ENCODE results near the gene AHCYL2.

Gene AHCYL2

DNA sequence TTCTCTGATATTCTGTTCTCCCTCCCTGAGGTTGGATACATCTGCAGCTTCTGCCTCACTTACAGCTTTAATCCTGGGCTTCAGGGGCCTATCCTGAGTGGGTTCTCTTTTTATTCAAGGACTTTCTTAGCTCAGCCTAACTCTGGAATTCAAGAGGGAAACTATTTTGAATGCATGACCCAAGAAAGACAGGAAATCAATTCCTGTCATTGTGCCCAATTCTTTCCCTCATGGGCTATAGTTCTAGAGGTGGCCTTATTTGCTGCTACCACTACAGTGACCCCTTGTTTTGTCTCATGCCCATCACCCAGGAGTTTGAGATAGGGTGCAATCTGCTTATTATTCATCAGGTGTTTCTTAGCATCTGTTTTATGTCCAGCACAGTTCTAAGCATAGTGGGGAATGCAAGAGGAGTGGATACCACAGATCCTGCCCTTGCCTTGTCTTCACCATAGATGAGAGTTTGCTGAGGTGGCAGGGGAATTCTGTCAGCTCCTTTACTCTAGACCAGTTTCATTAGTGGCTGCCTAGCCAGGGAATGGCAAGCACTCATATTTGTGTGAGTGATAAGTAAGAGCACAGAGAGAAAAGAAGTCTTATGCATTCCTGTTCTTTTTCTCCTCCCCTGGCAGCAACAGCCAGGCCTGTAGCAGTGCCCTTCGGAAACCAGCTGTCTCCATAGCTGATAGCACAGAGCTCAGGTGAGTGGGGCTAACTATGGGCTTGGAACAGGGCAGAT is 228.8 kb downstream of the AHCYL2 start:
- in situ Hi-C loops (cut with HindIII; ENCODE audit: low sequenced_read_pairs) = no loop called here
- TF ChIP-seq, protein P1, sequence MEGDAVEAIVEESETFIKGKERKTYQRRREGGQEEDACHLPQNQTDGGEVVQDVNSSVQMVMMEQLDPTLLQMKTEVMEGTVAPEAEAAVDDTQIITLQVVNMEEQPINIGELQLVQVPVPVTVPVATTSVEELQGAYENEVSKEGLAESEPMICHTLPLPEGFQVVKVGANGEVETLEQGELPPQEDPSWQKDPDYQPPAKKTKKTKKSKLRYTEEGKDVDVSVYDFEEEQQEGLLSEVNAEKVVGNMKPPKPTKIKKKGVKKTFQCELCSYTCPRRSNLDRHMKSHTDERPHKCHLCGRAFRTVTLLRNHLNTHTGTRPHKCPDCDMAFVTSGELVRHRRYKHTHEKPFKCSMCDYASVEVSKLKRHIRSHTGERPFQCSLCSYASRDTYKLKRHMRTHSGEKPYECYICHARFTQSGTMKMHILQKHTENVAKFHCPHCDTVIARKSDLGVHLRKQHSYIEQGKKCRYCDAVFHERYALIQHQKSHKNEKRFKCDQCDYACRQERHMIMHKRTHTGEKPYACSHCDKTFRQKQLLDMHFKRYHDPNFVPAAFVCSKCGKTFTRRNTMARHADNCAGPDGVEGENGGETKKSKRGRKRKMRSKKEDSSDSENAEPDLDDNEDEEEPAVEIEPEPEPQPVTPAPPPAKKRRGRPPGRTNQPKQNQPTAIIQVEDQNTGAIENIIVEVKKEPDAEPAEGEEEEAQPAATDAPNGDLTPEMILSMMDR (IDR thresholded peaks at IDR 0.05; ENCODE audit: low read depth, low read length) = no peak
- DNase-seq (ENCODE audit: low read depth, low spot score) = no peak
- H3K4me3 ChIP-seq (ENCODE audit: low read depth, low read length) = no peak overlapping the region

DNA sequence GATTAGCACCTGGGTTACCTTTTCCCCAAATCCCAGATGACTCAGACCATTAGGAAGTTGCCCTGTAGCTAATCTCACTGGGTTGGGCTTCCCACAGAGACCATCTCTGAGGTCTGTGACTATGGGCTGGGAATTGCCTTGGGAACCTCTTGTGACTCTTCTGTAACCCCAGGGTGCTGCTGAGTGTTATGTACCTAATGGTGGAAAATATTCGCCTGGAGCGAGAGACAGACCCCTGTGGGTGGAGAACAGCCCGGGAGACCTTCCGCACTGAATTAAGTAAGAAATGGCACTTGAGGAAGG is 229.4 kb downstream of the AHCYL2 start:
- no peak overlapping the region for H3K4me3 ChIP-seq (ENCODE audit: low read depth, low read length)
- in situ Hi-C loops (cut with HindIII; ENCODE audit: low sequenced_read_pairs) = no loop called here
- TF ChIP-seq, protein P1 (IDR thresholded peaks at IDR 0.05; ENCODE audit: low read depth, low read length) = no peak
- DNase-seq (ENCODE audit: low read depth, low spot score) = no peak

DNA sequence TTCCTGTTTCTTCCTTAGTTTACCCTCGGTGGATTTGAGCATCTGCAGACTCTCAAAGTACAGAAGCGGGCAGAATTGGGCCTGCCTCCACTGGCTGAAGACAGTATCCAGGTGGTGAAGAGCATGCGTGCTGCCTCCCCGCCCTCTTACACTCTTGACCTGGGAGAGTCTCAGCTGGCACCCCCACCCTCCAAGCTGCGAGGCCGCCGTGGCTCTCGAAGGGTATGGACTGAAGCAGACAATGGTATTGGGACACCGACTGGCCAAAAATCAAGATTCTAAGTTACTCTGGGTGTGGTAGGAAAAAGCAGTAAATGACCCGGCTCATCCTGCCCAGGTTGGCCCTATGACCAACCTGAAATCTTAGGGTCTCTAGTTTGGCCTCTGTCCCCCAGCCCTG is 231.6 kb downstream of the AHCYL2 start:
- TF ChIP-seq, protein P1 (IDR thresholded peaks at IDR 0.05; ENCODE audit: low read depth, low read length) = no peak
- in situ Hi-C loops (cut with HindIII; ENCODE audit: low sequenced_read_pairs) = no loop called here
- DNase-seq (ENCODE audit: low read depth, low spot score) = no peak

DNA sequence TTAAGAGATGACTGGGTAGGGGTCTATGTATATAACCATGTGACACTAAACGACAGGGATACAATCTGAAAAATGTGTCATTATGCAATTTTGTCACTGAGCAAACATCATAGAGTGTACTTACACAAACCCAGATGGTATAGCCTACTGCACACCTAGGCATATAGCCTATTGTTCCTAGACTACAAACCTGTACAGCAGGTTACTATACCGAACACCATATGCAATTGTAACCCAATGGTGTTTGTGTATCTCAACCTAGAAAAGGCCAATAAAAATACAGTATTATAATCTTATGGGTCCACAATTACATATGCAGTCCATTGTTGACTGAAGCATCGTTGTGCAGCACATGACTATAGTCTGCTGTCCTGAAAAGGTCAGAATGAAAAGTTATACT is 232.3 kb downstream of the AHCYL2 start:
- H3K4me3 ChIP-seq (ENCODE audit: low read depth, low read length) = no peak overlapping the region
- TF ChIP-seq, protein P1 (IDR thresholded peaks at IDR 0.05; ENCODE audit: low read depth, low read length) = no peak
- no peak for DNase-seq (ENCODE audit: low read depth, low spot score)
- in situ Hi-C loops (cut with HindIII; ENCODE audit: low sequenced_read_pairs) = no loop called here

More for the DNA sequence above, 231.6 kb downstream of the AHCYL2 start:
- H3K4me3 ChIP-seq (ENCODE audit: low read depth, low read length) = no peak overlapping the region

DNA sequence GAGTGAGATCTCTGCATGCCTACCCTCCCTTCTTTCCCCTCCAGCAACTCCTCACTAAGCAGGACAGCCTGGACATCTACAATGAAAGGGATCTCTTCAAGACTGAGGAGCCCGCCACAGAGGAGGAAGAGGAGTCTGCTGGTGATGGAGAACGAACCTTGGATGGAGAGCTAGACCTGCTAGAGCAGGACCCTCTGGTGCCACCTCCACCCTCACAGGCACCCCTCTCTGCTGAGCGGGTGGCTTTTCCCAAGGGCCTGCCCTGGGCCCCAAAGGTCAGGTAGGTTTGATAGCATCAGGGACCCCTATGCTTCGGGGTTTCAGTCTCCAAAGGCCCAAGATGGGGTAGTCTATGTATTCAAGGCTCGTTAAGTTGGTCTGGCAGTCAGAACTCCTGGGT is 233.3 kb downstream of the AHCYL2 start:
- H3K4me3 ChIP-seq (ENCODE audit: low read depth, low read length) = no peak overlapping the region
- in situ Hi-C loops (cut with HindIII; ENCODE audit: low sequenced_read_pairs) = no loop called here
- DNase-seq (ENCODE audit: low read depth, low spot score) = no peak
- TF ChIP-seq, protein P1 (IDR thresholded peaks at IDR 0.05; ENCODE audit: low read depth, low read length) = no peak

DNA sequence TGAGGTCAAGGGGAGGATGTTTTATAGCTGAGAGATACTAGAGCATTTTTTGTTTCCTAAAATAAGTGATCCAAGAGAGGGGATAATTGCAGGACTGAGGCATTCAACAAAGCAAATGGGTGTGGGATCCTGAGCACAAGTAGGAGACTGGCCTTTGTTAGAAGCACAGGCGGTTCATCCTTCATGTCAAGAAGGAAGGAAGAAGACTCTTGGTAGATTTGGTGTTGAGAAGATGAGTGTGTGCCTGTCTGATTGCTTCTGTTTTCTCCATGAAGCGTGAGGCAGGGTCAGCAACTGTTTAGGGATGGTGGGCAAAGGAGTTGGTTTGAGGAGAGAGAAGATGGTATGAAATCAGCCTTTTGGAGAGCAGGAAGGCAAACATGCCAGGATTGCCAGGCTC is 237.0 kb downstream of the AHCYL2 start:
- TF ChIP-seq, protein P1 (IDR thresholded peaks at IDR 0.05; ENCODE audit: low read depth, low read length) = no peak
- no peak for DNase-seq (ENCODE audit: low read depth, low spot score)
- no peak overlapping the region for H3K4me3 ChIP-seq (ENCODE audit: low read depth, low read length)
- in situ Hi-C loops (cut with HindIII; ENCODE audit: low sequenced_read_pairs) = no loop called here
